Liver (tissue), 9 donors: ENCODE results near the gene TJP1. TPM values are rescaled to one million over a fixed set of nuclear protein-coding genes. Genes with fewer than 3 reads are reported as not detected.
A peak's percentile ranks its signal among the peaks of the same experiment; 100 is the strongest.

ENCODE experiments used
- DNase-seq: peaks from one replicate; pipeline ENCODE4 v3.0.0-alpha.2; 2017; ENCODE audit warnings: low spot score
- H3K27ac ChIP-seq, 2 donors: one replicate each; pipeline ENCODE4 v1.7.0; 2013; ENCODE audit warnings: inconsistent platforms in 2 of 2, low read length in 2 of 2, control low read depth in 1 of 2, low read depth in 1 of 2, mild to moderate bottlenecking in 1 of 2
- H3K27me3 ChIP-seq, 4 donors: one replicate each; pipeline versions ENCODE4 v1.6.1 to v1.7.0; 2013; ENCODE audit warnings: low read length in 3 of 4, inconsistent platforms in 1 of 4, mild to moderate bottlenecking in 1 of 4, moderate library complexity in 1 of 4; ENCODE audit not compliant: control insufficient read depth in 4 of 4, insufficient read depth in 4 of 4
- H3K36me3 ChIP-seq, 4 donors: one replicate each; pipeline versions ENCODE4 v1.6.1 to v1.7.0; 2013; ENCODE audit warnings: low read length in 3 of 4, mild to moderate bottlenecking in 3 of 4, low read depth in 1 of 4, moderate library complexity in 1 of 4; ENCODE audit not compliant: control insufficient read depth in 4 of 4, insufficient read depth in 3 of 4
- H3K4me1 ChIP-seq, 4 donors: one replicate each; pipeline versions ENCODE4 v1.6.1 to v1.7.0; 2013; ENCODE audit warnings: low read length in 3 of 4, mild to moderate bottlenecking in 3 of 4, moderate library complexity in 1 of 4; ENCODE audit not compliant: control insufficient read depth in 4 of 4, insufficient read depth in 4 of 4
- H3K4me3 ChIP-seq, 3 donors: one replicate each; pipeline versions ENCODE4 v1.6.1 to v1.7.0; 2013; ENCODE audit warnings: low read length in 3 of 3, control low read depth in 1 of 3, low read depth in 1 of 3, mild to moderate bottlenecking in 1 of 3
- H3K9ac ChIP-seq, 2 donors: one replicate each; pipeline ENCODE4 v1.7.0; 2013; ENCODE audit warnings: low read length in 2 of 2, mild to moderate bottlenecking in 2 of 2, moderate library complexity in 2 of 2, control low read depth in 1 of 2, low read depth in 1 of 2
- H3K9me3 ChIP-seq, 4 donors: one replicate each; pipeline versions ENCODE4 v1.6.1 to v1.7.0; 2013; ENCODE audit warnings: low read length in 3 of 4; ENCODE audit not compliant: control insufficient read depth in 4 of 4
- ATF3 ChIP-seq: IDR thresholded peaks from 2 replicates; pipeline ENCODE4 v1.6.1; 2016; ENCODE audit warnings: antibody characterized with exemption
- EGR1 ChIP-seq, 2 donors: IDR thresholded peaks; 2 replicates each; pipeline ENCODE4 v1.6.1; 2016 to 2018; ENCODE audit warnings: antibody characterized with exemption in 2 of 2, low read depth in 2 of 2
- FOXA1 ChIP-seq: IDR thresholded peaks from 2 replicates; pipeline ENCODE4 v1.6.1; 2016; ENCODE audit warnings: antibody characterized with exemption
- FOXA2 ChIP-seq: IDR thresholded peaks from 2 replicates; pipeline ENCODE4 v1.6.1; 2016; ENCODE audit warnings: antibody characterized with exemption
- GABPA ChIP-seq, 2 donors: IDR thresholded peaks in 1 of 2; conservative IDR thresholded peaks in 1 of 2; 2 replicates each; pipeline ENCODE4 v1.6.1; 2016; ENCODE audit warnings: antibody characterized with exemption in 2 of 2, mild to moderate bottlenecking in 1 of 2, moderate library complexity in 1 of 2
- HNF4A ChIP-seq, 2 donors: conservative IDR thresholded peaks; 2 replicates each; pipeline ENCODE4 v1.6.1; 2016; ENCODE audit warnings: antibody characterized with exemption in 2 of 2, mild to moderate bottlenecking in 2 of 2
- NR2F2 ChIP-seq: IDR thresholded peaks from 2 replicates; pipeline ENCODE4 v1.6.1; 2016; ENCODE audit warnings: antibody characterized with exemption
- RAD21 ChIP-seq, 2 donors: IDR thresholded peaks; 2 replicates each; pipeline ENCODE4 v1.6.1; 2016; ENCODE audit warnings: antibody characterized with exemption in 2 of 2, mild to moderate bottlenecking in 2 of 2
- RXRA ChIP-seq, 2 donors: IDR thresholded peaks; 2 replicates each; pipeline ENCODE4 v1.6.1; 2017 to 2018; ENCODE audit warnings: antibody characterized with exemption in 2 of 2, mild to moderate bottlenecking in 1 of 2
- SP1 ChIP-seq: IDR thresholded peaks from 2 replicates; pipeline ENCODE4 v1.6.1; 2018; ENCODE audit warnings: antibody characterized with exemption, mild to moderate bottlenecking
- TAF1 ChIP-seq: conservative IDR thresholded peaks from 2 replicates; pipeline ENCODE4 v1.6.1; 2016; ENCODE audit warnings: antibody characterized with exemption, mild to moderate bottlenecking
- YY1 ChIP-seq: IDR thresholded peaks from 2 replicates; pipeline ENCODE4 v1.6.1; 2016; ENCODE audit warnings: antibody characterized with exemption, mild to moderate bottlenecking
- WGBS: extraction: QIAGEN DNeasy Blood & Tissue Kit; methylation state at CpG from one replicate; pipeline ENCODE4 v1.1.7; 2013; 5-methylcytosine and 5-hydroxymethylcytosine counted together
- polyA plus RNA-seq, 2 donors: library from polyadenylated mRNA; stranded (reverse) in 1 of 2; unstranded in 1 of 2; fragments of 200-250 nt in 1 of 2; fragments of >200 nt in 1 of 2; fragmentation: Nextera tagmentation in 1 of 2; extraction: Ambion mirVana in 1 of 2; gene quantifications; one replicate each; pipeline versions ENCODE4 v1.2.1 to v1.2.3, GENCODE V29; 2013 to 2015
- total RNA-seq, 2 donors: library from RNA; depleted of rRNA; stranded (reverse); fragments of >200 nt; gene quantifications; one replicate each; pipeline ENCODE4 v1.2.3, GENCODE V29; 2014
- TF ChIP-seq, protein P1 (sequence below): IDR thresholded peaks from 2 replicates; pipeline ENCODE4 v1.6.1; 2016; ENCODE audit warnings: antibody characterized with exemption
- TF ChIP-seq, protein P2 (sequence below): IDR thresholded peaks from 2 replicates; pipeline ENCODE4 v1.6.1; 2016; ENCODE audit warnings: antibody characterized with exemption
- TF ChIP-seq, protein P3 (sequence below): fragments of 150-350 bp; IDR thresholded peaks from 2 replicates; pipeline ENCODE4 v1.5.1; 2017; ENCODE audit warnings: improper control_type of control experiment, low read depth, low read length; ENCODE audit not compliant: missing input control
- TF ChIP-seq, protein P4 (sequence below): IDR thresholded peaks from 2 replicates; pipeline ENCODE4 v1.6.1; 2016; ENCODE audit warnings: antibody characterized with exemption, mild to moderate bottlenecking
- donor health status: healthy.
- donor health status: healthy.
- donor health status: healthy.
- donor health status: healthy.
- donor health status: healthy.

Gene TJP1
- total and polyA plus RNA-seq, 4 donors, result 12.6 to 40.4 (median 16.9) TPM

DNA sequence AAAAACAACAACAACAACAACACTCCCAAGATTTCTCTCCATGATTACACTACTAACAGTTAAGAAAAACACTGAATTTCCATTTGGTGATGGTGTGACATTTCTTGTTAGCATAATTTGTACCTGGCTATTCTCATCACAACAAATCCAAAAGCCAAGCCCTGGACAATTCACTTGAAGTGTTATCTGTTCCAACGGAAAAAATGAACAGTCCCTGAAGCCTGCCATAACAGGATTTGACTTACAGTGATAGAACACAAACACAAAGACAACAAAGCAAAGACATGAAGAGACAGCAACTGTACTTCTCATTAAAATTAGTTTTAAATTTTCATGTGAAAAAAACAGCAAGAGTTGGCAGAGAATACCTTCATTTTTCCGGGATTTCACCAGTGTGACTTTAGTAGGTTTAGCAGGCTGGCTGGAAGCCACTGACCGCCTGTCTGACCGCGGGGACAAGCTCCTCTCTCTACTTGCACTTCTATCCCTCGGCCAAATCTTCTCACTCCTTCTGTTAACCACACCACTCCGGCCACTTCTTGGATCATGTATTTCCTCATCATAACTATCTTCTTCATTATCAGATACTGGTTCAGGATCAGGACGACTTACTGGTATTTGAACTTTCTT lies 56.3 kb downstream of the TJP1 start:
- Histone ChIP-seq H3K27ac (no peak overlapping the region), H3K4me3 (no peak overlapping the region), H3K9ac (no peak overlapping the region), H3K27me3 (no peaks in the 10 kb centered on the region), H3K4me1 (peaks cover 0 to 31% (median 16%) of the 10 kb centered on the region in 4 donors), H3K36me3 (peaks cover 0 to 18% (median 7%) of the 10 kb centered on the region in 4 donors), H3K9me3 (no peaks in the 10 kb centered on the region)
- no peak for DNase-seq
- TF ChIP-seq, protein P1, sequence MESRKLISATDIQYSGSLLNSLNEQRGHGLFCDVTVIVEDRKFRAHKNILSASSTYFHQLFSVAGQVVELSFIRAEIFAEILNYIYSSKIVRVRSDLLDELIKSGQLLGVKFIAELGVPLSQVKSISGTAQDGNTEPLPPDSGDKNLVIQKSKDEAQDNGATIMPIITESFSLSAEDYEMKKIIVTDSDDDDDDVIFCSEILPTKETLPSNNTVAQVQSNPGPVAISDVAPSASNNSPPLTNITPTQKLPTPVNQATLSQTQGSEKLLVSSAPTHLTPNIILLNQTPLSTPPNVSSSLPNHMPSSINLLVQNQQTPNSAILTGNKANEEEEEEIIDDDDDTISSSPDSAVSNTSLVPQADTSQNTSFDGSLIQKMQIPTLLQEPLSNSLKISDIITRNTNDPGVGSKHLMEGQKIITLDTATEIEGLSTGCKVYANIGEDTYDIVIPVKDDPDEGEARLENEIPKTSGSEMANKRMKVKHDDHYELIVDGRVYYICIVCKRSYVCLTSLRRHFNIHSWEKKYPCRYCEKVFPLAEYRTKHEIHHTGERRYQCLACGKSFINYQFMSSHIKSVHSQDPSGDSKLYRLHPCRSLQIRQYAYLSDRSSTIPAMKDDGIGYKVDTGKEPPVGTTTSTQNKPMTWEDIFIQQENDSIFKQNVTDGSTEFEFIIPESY, result no peak
- TF ChIP-seq RXRA (IDR thresholded peaks at IDR 0.05) (peak; percentile 83 to 91), HNF4A (conservative IDR thresholded peaks at IDR 0.05) (peak; percentile 34 to 44), NR2F2 (no peak)
- WGBS, result 24% methylated on average over 8 of the region's 8 CpGs

GRCh38 chr15:29765234-29765841 lies 56.9 kb downstream of the TJP1 start:
- Histone ChIP-seq H3K4me3 (no peak overlapping the region), H3K4me1 (peaks cover 0 to 31% (median 16%) of the 10 kb centered on the region in 4 donors), H3K9me3 (no peaks in the 10 kb centered on the region), H3K36me3 (peaks cover 0 to 20% (median 5%) of the 10 kb centered on the region in 4 donors), H3K9ac (no peak overlapping the region), H3K27me3 (no peaks in the 10 kb centered on the region), H3K27ac (no peak overlapping the region)
- TF ChIP-seq NR2F2, result no peak
- TF ChIP-seq RXRA (IDR thresholded peaks at IDR 0.05), result no peak
- TF ChIP-seq GABPA (IDR thresholded peaks at IDR 0.05 in 1 of 2, conservative IDR thresholded peaks at IDR 0.05 in 1 of 2), result no peak
- TF ChIP-seq RAD21 (IDR thresholded peaks at IDR 0.05), result no peak
- no peak for TF ChIP-seq ATF3
- TF ChIP-seq SP1, result no peak
- no peak for TF ChIP-seq FOXA1
- TF ChIP-seq, protein P2, sequence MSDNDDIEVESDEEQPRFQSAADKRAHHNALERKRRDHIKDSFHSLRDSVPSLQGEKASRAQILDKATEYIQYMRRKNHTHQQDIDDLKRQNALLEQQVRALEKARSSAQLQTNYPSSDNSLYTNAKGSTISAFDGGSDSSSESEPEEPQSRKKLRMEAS, result no peak
- TF ChIP-seq, protein P3, sequence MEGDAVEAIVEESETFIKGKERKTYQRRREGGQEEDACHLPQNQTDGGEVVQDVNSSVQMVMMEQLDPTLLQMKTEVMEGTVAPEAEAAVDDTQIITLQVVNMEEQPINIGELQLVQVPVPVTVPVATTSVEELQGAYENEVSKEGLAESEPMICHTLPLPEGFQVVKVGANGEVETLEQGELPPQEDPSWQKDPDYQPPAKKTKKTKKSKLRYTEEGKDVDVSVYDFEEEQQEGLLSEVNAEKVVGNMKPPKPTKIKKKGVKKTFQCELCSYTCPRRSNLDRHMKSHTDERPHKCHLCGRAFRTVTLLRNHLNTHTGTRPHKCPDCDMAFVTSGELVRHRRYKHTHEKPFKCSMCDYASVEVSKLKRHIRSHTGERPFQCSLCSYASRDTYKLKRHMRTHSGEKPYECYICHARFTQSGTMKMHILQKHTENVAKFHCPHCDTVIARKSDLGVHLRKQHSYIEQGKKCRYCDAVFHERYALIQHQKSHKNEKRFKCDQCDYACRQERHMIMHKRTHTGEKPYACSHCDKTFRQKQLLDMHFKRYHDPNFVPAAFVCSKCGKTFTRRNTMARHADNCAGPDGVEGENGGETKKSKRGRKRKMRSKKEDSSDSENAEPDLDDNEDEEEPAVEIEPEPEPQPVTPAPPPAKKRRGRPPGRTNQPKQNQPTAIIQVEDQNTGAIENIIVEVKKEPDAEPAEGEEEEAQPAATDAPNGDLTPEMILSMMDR, result no peak
- TF ChIP-seq, protein P4, sequence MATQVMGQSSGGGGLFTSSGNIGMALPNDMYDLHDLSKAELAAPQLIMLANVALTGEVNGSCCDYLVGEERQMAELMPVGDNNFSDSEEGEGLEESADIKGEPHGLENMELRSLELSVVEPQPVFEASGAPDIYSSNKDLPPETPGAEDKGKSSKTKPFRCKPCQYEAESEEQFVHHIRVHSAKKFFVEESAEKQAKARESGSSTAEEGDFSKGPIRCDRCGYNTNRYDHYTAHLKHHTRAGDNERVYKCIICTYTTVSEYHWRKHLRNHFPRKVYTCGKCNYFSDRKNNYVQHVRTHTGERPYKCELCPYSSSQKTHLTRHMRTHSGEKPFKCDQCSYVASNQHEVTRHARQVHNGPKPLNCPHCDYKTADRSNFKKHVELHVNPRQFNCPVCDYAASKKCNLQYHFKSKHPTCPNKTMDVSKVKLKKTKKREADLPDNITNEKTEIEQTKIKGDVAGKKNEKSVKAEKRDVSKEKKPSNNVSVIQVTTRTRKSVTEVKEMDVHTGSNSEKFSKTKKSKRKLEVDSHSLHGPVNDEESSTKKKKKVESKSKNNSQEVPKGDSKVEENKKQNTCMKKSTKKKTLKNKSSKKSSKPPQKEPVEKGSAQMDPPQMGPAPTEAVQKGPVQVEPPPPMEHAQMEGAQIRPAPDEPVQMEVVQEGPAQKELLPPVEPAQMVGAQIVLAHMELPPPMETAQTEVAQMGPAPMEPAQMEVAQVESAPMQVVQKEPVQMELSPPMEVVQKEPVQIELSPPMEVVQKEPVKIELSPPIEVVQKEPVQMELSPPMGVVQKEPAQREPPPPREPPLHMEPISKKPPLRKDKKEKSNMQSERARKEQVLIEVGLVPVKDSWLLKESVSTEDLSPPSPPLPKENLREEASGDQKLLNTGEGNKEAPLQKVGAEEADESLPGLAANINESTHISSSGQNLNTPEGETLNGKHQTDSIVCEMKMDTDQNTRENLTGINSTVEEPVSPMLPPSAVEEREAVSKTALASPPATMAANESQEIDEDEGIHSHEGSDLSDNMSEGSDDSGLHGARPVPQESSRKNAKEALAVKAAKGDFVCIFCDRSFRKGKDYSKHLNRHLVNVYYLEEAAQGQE, result no peak
- no peak for TF ChIP-seq FOXA2
- TF ChIP-seq EGR1 (IDR thresholded peaks at IDR 0.05; ENCODE audit: low read depth in 2 of 2), result no peak
- no peak for TF ChIP-seq YY1
- no peak for TF ChIP-seq TAF1
- no peak for DNase-seq
- 93% methylated on average over 3 of the region's 3 CpGs for WGBS
